HG02943 (cell line): Measurements from ENCODE around the gene KCTD19.

ENCODE experiments used
- ATAC-seq: cut with Tn5 transposase; IDR thresholded peaks from one replicate; pipeline ENCODE4 v1.9.1; 2021; ENCODE audit warnings: mild to moderate bottlenecking, low read depth, moderate library complexity; ENCODE audit not compliant: unreplicated experiment

Gene KCTD19

DNA sequence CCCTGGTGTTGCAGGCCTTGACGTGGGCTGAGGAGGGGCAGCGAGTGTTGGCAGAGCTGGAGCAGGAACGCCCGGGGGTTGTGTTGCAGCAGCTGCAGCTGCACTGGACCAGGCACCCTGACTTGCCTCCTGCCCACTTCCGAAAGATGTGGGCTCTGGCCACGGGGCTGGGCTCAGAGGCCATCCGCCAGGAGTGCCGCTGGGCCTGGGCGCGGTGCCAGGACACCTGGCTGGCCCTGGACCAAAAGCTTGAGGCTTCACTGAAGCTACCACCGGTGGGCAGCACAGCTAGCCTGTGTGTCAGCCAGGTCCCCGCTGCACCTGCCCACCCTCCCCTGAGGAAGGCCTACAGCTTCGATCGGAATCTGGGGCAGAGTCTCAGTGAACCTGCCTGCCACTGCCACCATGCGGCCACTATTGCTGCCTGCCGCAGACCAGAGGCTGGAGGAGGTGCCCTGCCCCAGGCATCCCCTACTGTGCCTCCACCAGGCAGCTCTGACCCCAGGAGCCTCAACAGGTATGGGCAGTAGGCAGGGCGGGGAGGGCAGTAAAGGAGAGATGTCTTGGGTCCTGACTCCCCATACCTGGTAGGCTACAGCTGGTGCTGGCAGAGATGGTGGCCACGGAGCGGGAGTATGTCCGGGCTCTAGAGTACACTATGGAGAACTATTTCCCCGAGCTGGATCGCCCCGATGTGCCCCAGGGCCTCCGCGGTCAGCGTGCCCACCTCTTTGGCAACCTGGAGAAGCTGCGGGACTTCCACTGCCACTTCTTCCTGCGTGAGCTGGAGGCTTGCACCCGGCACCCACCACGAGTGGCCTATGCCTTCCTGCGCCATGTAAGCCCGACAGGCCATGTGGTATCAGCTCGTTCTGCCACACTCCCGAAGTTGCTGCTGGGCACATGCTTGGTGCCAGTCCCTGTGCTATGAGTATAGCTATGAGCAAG, 41.6 kb downstream of the KCTD19 start:
- ATAC-seq = no peak

- no peak for ATAC-seq
Measured at GRCh38 chr16:67283826-67284555, 42.5 kb downstream of the KCTD19 start.

DNA sequence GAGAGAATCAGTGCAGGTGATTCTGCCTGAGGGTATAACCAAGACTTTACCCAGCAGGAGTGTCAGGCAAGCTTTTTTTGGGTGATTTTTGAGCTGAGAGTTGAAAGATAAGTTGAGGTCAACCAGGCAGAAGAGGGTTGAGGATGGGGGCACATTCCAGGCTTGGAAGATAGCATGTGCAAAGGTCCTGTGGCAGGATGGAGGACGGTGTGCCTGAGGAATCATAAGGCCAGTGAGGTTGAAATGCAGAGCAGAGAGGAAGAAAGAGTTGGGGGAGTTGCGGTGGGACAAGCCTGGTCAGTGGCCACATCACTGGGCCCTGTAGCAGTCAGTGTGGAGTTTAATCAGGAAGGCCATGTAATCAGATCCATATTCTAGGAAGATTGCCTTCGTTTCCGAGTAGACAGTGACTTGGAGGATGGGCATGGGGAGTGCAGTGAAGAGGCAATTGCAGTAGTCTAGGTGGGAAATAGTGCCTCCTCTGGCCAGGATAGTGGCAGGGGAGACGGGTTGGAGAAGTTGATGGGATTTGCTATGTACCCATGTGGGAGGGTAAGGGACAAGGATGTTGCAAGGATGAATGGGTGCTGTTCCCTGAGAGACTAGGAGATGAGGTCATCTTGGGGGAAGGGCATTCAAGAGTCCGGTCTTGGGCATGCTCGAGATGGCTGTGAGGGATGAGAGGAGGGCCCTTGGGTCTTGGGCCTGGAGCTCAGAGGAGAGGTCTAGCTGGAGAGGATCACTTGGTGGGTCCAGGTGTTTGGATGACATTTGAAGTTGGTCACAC, 43.3 kb downstream of the KCTD19 start:
- no peak for ATAC-seq

- ATAC-seq = no peak
Measured at GRCh38 chr16:67282447-67282805, 44.1 kb downstream of the KCTD19 start.

DNA sequence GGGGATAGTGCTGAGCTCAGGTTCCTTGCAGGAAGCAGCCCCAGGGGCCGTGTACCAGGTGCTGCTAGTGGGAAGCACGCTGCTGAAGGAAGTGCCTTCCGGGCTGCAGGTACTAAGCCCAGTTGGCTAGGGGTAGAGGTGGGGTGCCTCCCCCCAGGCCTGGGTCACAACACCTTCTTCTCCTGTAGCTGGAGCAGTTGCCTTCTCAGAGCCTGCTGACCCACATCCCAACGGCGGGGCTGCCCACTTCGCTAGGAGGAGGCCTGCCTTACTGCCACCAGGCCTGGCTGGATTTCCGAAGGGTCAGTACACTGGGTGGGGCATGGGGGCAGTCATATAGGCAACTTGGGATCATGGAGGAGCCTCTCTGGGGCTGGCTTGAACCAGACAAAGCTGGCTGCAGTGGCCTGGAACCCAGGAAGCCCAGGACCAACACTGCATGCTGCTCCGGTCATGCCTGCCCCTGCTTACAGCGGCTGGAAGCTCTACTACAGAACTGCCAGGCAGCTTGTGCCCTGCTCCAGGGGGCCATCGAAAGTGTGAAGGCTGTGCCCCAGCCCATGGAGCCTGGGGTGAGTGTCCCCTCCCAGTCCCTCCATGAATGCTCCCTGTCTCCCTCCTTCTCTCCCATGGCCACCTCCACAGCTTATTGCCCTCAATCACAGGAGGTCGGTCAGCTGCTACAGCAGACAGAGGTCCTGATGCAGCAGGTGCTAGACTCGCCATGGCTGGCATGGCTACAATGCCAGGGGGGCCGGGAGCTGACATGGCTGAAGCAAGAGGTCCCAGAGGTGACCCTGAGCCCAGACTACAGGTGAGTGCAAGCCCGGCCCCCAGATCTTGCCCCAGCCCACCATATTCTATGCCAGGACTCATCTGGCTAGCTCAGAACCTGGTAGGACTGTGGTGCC, 44.8 kb downstream of the KCTD19 start:
- ATAC-seq = no peak

GRCh38 chr16:67280090-67281015, 46.2 kb downstream of the KCTD19 start:
- ATAC-seq = no peak

- no peak for ATAC-seq
Measured at GRCh38 chr16:67279296-67280089, 47.0 kb downstream of the KCTD19 start, which contains the start of gene PLEKHG4. Gene PLEKHG4 (plus strand): TSS chr16:67279532. CDS start chr16:67280045, 513 bp downstream.

- no peak for ATAC-seq
Measured at GRCh38 chr16:67278773-67279295, 47.7 kb downstream of the KCTD19 start.

DNA sequence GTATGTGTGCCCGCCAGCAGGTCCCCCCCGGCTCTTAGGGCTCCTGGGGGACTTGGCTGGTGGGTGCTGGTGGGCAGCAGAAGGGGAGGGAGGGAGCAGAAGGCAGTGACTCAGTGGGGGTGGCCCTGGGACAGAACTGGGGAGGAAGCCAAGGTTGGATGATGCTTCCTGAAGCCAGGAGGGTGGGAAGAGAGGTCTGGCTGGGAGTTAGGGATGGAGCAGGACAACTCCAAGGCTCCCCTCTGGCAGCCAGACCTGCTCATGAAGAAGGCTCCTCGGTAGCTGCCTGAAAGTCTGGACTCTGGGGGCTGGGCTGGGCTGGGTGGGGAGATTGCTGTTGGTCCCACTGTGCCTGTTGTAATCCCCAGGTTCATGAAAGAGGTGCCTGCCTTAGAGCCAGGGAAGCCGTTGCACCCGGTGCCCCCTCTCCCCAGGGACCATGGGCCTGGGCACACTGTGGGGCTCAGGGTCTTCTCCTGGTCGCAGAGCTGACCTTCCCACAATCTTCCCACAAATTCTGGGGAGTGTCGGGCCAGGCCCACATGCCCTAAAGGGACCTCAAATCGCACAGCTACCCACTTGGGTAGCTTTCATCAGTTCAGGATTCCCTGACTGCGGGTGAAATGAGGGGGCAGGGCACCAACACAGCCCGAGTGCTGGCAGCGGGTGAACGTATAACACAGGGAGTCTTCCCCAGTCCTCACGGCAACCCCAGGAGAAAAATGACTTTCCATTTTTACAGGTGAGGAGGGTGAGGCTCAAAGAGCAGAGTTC, 48.4 kb downstream of the KCTD19 start:
- ATAC-seq = no peak

- ATAC-seq = no peak
Measured at GRCh38 chr16:67277294-67277998, 49.1 kb downstream of the KCTD19 start.

- ATAC-seq = no peak
Measured at GRCh38 chr16:67275321-67275720, 51.2 kb downstream of the KCTD19 start.

GRCh38 chr16:67271446-67271845, 55.1 kb downstream of the KCTD19 start:
- no peak for ATAC-seq

- ATAC-seq = no peak
Measured at GRCh38 chr16:67270931-67271338, 55.6 kb downstream of the KCTD19 start.

- ATAC-seq = no peak
Measured at GRCh38 chr16:67269766-67270165, 56.8 kb downstream of the KCTD19 start.

GRCh38 chr16:67268136-67268579, 58.4 kb downstream of the KCTD19 start:
- ATAC-seq = no peak

GRCh38 chr16:67265834-67266233, 60.7 kb downstream of the KCTD19 start:
- ATAC-seq = no peak
